NCI-H1417 (cell line): ENCODE measurements around the gene SH2B3.

Source experiments
- DNase-seq, 3 experiments: peaks; one replicate each; lab custom pipeline; 2025; lab: John Stamatoyannopoulos, UW

Gene SH2B3

DNA sequence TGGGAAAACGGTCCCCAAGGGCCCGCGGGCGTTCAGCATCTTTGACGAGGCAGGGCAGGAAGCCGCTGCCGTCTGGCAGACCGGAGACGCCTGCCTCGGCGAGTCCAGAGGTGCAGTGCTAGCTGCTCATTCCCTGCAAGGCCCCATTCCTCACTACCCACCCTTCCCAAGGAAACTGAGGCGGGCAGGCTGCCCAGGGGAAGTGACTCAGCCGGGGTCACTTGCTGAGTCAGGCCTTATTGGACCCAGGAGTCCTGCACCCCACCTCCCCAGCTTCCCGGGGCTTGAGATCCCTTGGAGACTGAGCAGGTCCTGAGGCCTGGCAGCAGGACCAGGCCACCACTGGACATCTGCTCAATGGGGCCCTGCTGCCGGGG, 3.7 kb downstream of the SH2B3 start:
- peak in 1 of 3 experiments; percentile 29 for DNase-seq

DNA sequence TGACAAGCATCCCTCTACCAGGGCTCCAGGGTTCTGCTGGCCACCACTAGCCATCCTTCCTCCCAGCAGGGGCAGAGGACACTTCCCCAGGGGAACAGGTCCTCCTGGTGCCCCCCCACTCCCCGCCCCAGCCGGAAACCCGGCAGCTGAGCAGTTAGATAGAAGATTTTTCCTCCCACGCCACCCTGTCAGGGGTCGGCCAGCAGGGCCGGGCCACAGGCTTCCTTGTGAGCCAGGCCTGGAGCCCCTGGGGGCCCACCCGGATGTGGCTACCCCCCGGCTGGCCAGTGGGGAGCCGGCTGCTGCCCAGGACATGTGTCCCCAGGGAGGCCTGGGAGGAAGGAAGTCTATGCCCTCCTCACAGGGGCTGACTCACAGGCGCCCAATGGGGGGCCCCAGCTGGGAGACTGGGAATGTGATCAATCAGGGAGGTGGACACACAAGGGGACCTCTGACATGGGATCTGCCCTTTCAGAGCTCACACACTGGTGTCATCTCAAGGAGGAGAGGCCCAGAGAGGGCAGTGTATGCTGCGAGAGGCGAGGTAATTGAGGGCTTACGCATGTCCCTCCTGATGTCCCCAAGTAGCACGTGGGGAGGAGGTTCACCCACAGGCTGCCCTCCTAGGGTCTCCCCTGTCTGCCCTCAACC, 4.2 kb downstream of the SH2B3 start:
- peak in 2 of 3 experiments; percentile 21 to 46 for DNase-seq

DNA sequence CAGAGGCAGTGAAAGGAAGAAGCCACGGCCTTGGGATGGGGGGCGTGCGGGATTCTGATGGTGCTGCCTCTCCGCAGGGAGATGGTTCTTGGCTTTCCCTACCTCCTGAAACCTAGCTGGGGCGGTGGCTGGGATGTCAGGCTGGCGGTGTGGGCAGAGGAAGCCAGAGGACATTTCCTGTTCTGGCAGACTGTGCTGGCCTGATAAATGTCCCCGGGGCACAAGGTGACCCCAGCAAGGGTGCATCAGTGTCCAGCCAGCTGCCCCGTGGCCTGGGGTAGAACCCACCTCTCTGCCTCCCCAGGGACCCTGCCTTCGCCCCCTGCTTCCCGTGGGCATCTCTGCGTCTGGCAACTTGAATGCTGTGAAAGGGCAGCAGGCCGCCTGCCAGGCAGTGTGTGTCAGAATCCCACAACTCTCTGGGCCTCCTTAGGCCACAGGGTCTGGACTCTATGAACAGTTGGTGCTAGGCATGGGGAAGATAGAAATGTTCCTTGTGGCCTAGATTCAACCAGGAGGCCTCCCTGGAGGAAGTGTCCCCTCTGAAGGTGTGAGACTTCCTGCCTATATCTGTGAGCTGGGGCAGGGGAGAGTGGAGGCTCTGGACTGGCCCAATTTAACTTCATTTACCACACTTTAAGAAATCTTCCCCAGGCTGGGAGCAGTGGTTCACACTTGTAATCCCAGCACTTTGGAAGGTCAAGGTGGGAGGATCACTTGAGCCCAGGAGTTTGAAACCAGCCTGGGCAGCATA, 4.9 kb downstream of the SH2B3 start:
- DNase-seq = no peak

DNA sequence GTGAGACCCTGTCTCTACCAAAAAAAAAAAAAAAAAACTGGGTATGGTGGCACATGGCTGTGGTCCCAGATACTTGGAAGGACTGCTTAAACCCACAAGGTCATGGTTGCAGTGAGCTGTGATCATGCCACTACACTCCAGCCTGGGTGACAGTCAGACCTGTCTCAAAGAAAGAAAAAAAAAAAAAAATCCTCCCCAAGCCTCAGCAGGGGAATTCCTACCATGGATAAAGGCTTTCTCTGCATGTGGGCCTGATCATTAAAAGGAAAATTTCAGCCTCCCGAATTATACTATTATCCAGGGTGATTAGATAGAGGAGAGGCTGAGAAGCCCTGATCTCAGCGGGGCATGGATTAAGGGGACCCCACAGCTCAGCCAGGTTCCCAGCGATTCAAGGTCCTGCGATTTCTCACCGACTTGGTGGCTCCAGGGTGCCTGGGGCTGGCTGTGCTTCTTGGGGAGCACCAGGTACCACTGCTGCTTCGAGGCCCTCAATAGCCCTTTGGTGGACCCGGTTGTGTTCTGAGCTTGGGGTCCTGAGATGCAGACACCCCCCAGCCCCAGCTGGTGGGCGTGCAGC, 5.6 kb downstream of the SH2B3 start:
- no peak for DNase-seq

DNA sequence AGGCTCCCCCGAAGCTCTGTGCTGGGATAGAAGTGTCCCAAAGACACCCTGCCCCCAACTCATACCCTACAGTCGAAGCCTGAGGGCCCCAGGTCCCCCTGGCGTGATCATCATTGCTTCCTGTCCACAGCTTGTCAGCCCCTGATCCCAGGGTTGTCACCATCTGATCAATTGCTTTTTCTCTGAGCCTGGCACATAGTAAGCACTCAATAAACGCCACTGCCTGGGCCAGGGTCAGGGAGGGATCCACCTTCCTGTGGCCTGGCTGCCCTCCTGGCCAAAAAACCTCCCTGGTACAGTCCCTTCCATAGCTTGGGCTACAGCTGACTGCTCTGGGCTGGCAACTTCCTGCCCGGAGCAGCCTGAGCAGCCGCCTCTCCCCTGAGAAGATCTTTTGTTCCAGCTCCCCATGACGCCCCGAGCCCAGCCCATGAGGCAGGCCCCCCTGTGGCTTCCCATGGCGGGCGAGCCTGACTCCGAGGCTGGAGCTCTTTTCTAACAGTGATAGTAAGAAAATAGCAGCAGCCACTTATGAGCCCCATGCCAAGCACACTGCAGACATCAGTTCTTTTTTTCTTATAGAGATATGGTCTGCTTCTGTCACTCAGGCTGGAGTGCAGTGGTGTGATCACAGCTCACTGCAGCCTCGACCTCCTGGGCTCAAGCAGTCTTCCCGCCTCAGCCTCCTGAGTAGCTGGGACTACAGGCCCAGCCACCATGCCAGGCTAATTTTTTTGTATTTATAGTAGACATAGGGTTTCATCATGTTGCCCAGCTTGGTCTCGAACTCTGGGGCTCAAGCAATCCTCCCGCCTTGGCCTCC, 6.5 kb downstream of the SH2B3 start:
- DNase-seq = peak in 2 of 3 experiments; percentile 84 to 90

DNA sequence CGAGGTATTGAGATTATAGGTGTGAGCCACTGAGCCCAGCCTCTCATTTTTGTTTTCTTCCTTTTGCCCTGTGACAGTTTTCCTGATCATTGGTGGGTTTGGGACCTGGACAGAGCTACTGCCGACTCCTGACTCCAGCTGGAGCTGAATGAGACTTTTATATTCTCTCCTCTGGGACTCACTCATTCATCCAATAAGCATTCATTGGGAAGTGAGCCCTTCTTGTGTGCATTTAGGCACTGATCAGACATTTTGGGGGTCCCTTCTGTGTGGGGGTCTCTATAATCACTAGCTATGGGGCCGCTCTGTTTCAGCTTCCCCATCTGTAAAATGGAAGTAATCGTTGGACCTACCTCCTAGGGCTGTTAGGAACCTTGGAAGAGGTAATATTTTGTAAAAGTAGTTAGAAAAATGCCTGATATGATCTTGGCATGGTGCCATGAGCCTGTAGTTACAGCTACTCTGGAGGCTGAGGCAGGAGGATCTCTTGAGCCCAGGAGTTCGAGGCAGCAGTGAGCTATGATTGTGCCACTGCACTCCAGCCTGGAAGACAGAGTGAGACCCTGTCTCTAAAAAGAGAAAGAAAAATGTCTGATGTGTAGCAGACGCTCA, 7.2 kb downstream of the SH2B3 start:
- no peak for DNase-seq

DNA sequence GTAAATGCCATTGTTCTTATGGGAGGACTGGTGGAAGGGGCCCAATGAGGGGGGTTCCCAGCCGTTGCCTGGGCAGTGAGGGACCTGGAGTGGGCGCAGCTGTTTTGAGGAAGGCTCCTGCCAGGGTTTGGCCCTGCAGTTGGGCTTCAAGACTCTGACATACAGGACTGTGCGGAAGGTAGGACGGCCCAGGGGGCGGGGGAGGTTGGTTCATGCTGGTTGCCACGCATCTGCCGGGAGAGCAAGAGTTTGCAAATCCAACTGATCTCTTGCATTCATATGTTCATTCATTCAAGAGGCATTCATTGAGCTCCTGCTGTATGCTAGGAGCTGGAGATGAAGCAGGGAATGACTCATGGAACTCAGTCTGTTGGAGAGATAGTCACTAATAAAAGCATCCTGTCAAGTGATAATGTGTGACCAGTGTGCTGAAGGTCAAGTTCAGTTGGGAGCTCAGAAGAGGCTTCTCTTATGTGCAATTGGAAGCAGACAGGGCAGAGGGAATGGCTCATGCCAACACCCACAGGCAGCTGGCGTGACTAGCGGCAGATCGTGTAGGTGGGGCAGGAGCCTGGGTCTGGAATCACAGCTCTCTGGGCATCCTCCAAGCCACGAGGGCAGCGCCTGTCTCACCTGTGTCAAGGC, 7.8 kb downstream of the SH2B3 start:
- peak in 1 of 3 experiments; percentile 19 for DNase-seq

DNA sequence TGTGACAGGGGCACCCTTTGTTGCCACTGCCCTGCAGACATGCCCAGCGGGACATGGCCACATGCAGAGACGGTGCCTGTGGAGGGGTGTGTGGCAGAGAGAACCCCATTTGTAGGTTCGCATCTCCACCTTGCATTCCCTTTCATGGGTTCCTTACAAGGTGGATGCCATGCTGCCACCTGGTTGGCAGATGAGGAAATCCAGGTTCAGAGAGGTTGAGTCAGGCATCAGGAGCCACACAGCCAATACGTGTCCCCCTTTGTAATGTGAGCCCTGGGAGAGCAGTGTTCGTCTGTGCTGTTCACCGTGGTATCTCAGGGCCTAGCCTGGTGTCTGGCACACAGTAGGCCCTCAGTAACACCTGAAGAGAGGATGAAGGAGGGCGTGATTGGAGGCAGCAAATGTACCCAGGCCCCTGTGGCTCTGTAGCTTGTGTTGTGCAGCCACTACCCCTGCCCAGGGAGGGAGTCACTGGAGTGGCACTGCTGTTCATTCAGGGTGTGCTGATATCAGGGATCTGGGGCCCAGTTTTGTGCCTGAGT, 9.1 kb downstream of the SH2B3 start:
- DNase-seq = no peak

DNA sequence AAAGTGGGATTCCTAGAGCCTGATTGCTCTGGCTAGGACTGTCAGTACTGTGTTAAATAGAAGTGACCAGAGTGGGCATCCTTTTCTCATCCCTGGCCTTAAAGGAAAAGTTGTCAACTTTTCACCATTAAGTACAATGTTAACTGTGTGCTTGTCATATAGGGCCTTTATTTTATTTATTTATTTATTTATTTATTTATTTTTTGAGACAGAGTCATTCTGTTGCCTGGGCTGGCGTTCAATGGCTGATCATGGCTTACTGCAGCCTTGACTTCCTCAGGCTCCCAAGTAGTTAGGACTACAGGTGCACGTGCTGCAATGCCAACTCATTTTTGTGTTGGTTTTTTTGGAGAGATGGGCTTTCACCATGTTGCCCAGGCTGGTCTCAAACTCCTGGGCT, 11.6 kb downstream of the SH2B3 start:
- DNase-seq = no peak

DNA sequence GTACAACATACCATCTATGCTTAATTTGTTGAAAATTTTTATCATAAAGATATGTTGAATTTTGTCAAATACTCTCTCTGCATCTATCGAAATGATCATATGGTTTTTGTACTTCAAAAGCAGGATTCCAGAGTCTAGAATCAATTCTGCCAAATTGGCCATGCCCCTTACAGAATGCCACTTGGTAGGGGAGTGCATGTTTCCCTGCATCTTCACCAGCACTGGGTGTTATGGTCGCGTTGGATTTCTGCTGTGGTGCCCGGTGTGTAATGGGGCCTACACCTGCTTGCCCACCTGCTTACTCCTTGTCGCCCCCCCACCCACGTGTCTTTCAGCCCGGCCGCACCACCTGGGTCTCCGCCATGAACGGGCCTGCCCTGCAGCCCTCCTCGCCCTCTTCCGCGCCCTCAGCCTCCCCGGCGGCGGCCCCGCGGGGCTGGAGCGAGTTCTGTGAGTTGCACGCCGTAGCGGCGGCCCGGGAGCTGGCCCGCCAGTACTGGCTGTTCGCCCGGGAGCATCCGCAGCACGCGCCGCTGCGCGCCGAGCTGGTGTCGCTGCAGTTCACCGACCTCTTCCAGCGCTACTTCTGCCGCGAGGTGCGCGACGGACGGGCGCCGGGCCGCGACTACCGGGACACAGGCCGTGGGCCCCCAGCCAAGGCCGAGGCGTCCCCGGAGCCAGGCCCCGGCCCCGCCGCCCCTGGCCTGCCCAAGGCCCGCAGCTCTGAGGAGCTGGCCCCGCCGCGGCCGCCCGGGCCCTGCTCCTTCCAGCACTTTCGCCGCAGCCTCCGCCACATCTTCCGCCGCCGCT, 12.3 kb downstream of the SH2B3 start:
- DNase-seq = no peak

DNA sequence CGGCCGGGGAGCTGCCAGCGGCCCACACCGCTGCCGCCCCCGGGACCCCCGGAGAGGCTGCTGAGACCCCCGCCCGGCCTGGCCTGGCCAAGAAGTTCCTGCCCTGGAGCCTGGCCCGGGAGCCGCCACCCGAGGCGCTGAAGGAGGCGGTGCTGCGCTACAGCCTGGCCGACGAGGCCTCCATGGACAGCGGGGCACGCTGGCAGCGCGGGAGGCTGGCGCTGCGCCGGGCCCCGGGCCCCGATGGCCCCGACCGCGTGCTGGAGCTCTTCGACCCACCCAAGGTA, 12.8 kb downstream of the SH2B3 start:
- DNase-seq = no peak

DNA sequence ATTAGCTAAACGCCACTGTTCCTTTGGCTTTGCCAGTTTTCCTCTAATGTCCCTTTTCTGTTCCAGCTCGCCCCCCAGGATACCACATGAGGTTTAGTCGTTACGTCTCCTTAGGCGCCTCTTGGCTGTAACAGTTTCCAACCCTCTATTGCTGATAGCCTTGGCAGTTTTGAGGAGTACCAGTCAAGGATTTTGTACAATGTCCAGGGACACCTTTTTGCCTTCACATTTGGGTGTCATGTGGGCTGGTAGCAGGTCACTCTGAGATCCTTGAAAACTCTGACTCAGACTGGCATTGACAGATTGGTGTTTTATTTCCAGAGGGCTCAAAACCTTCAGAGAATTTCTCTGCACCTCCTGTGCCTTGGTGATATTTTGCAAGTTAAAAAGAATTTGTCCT, 14.1 kb downstream of the SH2B3 start:
- DNase-seq = no peak

DNA sequence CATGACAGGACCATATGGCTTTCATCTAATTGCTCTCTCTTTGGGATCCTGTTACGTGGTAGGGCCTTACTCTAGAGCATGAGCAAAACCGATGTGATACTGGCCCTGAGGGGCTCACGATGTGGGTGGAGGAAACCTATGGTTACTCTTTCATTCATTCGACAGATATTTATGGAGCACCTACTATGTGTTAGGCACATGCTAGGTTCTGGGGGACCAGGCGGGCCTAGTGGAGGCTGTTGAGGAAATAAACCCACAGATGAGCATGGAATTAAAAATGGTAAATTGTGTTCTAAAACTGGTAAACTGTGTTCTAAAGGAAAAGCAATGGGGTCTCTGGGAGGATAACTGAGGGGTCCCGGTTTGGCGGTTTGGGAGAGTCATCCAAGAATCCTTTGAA, 14.8 kb downstream of the SH2B3 start:
- no peak for DNase-seq

DNA sequence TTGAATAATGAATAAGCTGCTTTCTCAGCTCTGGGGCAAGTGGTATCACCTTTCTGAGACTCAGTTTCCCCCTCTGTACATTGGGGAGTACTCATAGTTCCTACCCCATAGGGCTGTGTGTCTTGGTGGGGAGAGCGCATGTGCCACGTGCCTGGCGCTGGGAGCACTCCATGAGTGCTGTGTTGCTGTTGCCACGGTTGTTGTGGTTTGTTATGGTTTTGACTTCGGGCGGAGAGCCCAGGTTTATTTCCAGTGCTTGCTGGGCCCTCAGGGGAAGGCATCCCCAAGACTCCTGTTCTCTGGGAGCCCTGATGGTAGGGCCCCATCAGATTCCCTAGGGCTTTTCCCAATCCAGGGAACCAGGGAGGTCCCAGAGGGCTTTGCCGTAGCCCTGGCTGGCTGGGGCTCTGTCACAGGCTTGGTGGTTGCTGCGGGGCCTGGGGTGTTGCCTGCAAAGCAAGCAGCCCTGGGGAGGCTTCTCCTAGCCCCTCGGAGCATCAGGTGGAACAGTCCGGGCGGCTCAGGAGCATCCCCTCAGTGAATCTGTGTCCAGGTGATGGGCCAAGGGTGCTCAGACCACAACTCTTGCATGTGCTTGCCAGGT, 18.6 kb downstream of the SH2B3 start:
- no peak for DNase-seq

DNA sequence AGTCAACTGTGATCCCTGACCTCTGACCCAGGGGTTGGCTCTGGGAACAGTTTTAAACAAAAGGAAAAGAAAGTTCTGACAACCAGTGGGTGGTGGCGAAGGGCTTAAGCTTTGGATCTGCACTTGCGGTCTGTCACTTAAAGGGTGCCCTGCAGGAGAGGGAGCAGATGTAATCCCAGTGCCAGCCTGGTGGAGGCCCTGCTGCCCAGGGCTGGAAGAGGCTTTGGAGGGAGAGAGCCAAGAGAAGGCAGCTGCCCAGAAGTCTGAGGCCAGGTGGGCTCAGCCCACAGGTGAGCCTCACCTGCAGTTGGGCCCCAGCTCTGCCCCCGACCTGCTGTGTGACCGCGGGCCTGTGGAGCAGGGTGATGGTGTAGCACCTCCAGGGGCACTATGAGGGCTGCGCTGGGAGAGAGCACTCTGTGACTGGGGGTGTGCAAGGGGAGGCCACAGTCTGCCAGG, 19.1 kb downstream of the SH2B3 start:
- no peak for DNase-seq

DNA sequence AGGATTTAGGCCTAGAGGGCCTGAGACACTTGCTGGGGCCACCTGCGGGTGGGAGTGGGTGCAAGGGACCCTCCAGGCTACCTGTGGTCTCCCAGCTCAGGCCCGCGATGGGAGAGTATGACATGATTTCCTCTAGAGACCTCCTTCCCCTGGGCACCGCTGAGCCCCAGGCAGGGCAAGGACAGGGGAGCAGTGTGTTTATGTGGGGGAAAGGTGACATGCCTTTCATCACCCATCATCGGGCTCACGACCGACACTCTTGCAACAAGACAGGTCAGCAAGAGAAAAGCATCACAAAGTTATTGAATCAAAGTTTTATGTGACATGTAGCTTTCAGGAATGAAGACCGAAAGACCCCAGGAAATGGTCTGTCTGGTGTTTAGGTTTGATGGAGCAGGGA, 19.9 kb downstream of the SH2B3 start:
- DNase-seq = no peak

DNA sequence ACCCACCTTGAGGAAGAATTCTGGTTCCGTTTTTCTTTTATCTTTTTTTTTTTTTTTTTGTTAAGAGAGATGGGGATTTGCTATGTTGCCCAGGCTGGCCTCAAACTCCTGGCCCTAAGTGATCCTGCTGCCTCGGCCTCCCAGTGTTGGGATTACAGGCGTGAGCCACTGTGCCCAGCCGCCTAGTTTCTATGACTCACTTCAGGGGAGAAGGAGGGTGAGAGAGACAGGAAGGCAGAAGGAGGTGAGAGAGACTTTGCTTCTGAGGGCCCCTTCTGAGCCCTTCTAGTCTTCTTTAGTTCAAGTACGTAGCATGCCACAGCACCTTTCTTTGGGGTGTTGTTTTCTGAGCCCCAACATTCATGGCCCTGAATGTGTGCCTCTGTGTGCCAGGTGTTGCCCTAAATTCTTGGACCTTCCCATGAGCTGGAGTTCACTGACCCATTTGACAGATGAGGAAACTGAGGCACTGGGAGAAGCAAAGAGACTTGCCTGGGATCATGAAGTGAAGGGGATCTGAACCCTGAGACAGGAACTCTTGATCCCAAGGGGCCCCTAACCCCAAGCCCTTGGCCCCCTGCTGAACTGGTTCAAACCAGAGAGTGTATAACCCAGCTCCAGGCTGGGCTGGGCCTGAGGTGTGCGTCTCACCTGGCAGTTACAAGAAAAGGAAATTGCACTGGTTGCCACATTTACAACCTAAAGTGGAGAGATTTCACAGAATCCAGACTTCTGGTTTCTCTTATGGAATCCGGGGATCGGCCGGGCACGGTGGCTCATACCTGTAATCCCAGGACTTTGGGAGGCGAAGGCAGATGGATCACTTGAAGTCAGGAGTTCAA, 20.8 kb downstream of the SH2B3 start:
- no peak for DNase-seq

DNA sequence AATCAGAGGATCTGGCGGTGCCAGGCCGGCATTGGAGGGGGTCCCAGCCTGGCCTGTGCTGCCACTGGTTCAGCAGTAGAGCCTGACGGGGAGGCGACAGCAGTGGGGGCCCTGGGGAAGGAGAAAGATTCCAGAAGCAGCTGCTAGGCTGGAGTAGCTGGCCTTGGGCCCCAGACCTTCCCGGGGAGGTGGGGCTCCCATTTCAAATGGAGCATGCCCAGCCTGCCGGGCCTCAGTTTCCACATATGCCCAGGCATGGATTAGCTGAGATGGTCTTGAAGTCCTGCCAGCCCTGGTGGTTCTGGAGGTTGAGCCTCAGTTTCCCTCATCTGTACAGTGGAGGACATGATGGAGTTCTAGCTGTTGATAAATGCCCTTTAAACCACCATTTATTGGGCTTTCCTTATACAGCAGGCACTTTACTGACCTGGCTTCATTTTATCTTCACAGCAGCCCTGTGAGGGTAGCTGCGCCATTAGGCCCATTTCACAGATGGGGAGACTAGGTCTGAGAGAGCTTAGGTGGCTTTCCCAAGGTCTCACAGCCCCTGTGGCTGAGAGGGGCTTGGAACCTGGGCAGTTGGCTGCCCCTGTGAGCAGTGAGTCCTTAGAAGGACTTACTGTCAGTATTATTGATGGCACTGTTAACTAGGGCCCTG, 21.8 kb downstream of the SH2B3 start:
- no peak for DNase-seq
